H1 (cell line): Measurements from ENCODE around the gene TMTC4. TPM values are rescaled to one million over a fixed set of nuclear protein-coding genes. Genes with fewer than 3 reads are reported as not detected.

Source experiments
- CTCF ChIA-PET: fragments of 300-600 bp; sonication (Branson Sonifier 250); formaldehyde crosslinking; loops from one replicate; lab custom pipeline; 2021; ENCODE audit not compliant: partially characterized antibody; lab: Charles Lee
- POLR2A ChIA-PET: fragments of 300-600 bp; sonication (Branson Sonifier 250); formaldehyde crosslinking; loops from one replicate; lab custom pipeline; 2021; ENCODE audit warnings: inconsistent platforms; ENCODE audit not compliant: partially characterized antibody; lab: Charles Lee
- DNase-seq, 2 experiments: peaks; one replicate each; pipeline versions ENCODE4 v3.0.0 to v3.0.0-alpha.2; 2010 to 2022; ENCODE audit warnings: low spot score in 2 of 2, low read depth in 1 of 2, mixed read lengths in 1 of 2
- FAIRE-seq: peaks from 2 replicates; lab custom pipeline; 2011; peaks lifted over from hg19 to GRCh38; lab: Jason Lieb, UNC
- H2AFZ ChIP-seq: 2 replicates; pipeline ENCODE4 v1.8.1; 2012; ENCODE audit warnings: low read length, inconsistent platforms
- H2AK5ac ChIP-seq: 2 replicates; pipeline ENCODE4 v1.6.1; 2013; ENCODE audit warnings: low read depth, low read length
- H2BK120ac ChIP-seq: replicated peaks from 2 replicates; pipeline ENCODE3; 2013; ENCODE audit warnings: low read depth, low read length, inconsistent platforms
- H2BK12ac ChIP-seq: 2 replicates; pipeline ENCODE4 v1.6.1; 2013; ENCODE audit warnings: low read depth, low read length
- H2BK15ac ChIP-seq: 2 replicates; pipeline ENCODE4 v1.6.1; 2013; ENCODE audit warnings: low read length
- H2BK20ac ChIP-seq: 2 replicates; pipeline ENCODE4 v1.6.1; 2013; ENCODE audit warnings: low read length
- H2BK5ac ChIP-seq: 2 replicates; pipeline ENCODE4 v1.6.1; 2013; ENCODE audit warnings: low read depth, low read length
- H3K14ac ChIP-seq: 2 replicates; pipeline ENCODE4 v1.6.1; 2013; ENCODE audit warnings: inconsistent platforms; ENCODE audit not compliant: insufficient read length
- H3K18ac ChIP-seq: 2 replicates; pipeline ENCODE4 v1.6.1; 2013; ENCODE audit warnings: low read length; ENCODE audit errors: extremely low read depth
- H3K23ac ChIP-seq: 2 replicates; pipeline ENCODE4 v1.6.1; 2013; ENCODE audit warnings: inconsistent platforms; ENCODE audit not compliant: insufficient read length
- H3K23me2 ChIP-seq: 2 replicates; pipeline ENCODE4 v1.6.1; 2013; ENCODE audit warnings: low read depth, low read length
- H3K27ac ChIP-seq: 2 replicates; pipeline ENCODE4 v1.6.1; 2011; ENCODE audit warnings: low read depth, low read length, inconsistent platforms
- H3K27me3 ChIP-seq, 4 experiments: replicated peaks in 1 of 4; 1 replicate in 1 of 4; 2 replicates in 3 of 4; pipeline versions ENCODE4 v1.6.1 to v1.8.1; 2011 to 2013; ENCODE audit warnings: low read length in 3 of 4, mild to moderate bottlenecking in 3 of 4, inconsistent platforms in 2 of 4, mixed read lengths in 2 of 4, moderate library complexity in 1 of 4; ENCODE audit not compliant: control insufficient read depth in 3 of 4, insufficient read depth in 3 of 4; ENCODE audit errors: extremely low read depth in 1 of 4
- H3K36me3 ChIP-seq, 4 experiments: 2 replicates each; pipeline versions ENCODE4 v1.6.1 to v1.8.1; 2011 to 2013; ENCODE audit warnings: mild to moderate bottlenecking in 4 of 4, low read length in 3 of 4, moderate library complexity in 2 of 4, control low read depth in 1 of 4, inconsistent platforms in 1 of 4; ENCODE audit not compliant: insufficient read depth in 4 of 4, control insufficient read depth in 2 of 4
- H3K4ac ChIP-seq: replicated peaks from 2 replicates; pipeline ENCODE3; 2013; ENCODE audit warnings: low read length, low read depth, mixed read lengths, inconsistent platforms; ENCODE audit not compliant: insufficient read length
- H3K4me1 ChIP-seq, 4 experiments: replicated peaks in 1 of 4; 1 replicate in 1 of 4; 2 replicates in 3 of 4; pipeline versions ENCODE4 v1.6.1 to v1.8.1; 2011 to 2013; ENCODE audit warnings: low read length in 3 of 4, inconsistent platforms in 2 of 4, mixed read lengths in 1 of 4; ENCODE audit not compliant: insufficient read depth in 4 of 4, control insufficient read depth in 3 of 4
- H3K4me2 ChIP-seq, 2 experiments: 2 replicates each; pipeline versions ENCODE4 v1.6.1 to v1.8.1; 2011 to 2013; ENCODE audit warnings: low read depth in 2 of 2, low read length in 2 of 2, control low read depth in 1 of 2, inconsistent platforms in 1 of 2, mild to moderate bottlenecking in 1 of 2; ENCODE audit not compliant: insufficient read depth in 1 of 2
- H3K4me3 ChIP-seq, 4 experiments: fragments of 200-600, 300-600 bp in 1 of 4; sonication (generic), shearing (Covaris generic), sonication (Bioruptor Twin) in 1 of 4; 2 replicates each; pipeline versions ENCODE4 v1.5.1 to v1.8.1; 2011 to 2016; ENCODE audit warnings: low read length in 4 of 4, low read depth in 3 of 4, control low read depth in 2 of 4, inconsistent platforms in 2 of 4, mild to moderate bottlenecking in 2 of 4, mixed read lengths in 1 of 4, moderate library complexity in 1 of 4; ENCODE audit not compliant: insufficient read depth in 2 of 4; ENCODE audit errors: extremely low read depth in 1 of 4
- H3K56ac ChIP-seq: replicated peaks from 2 replicates; pipeline ENCODE3; 2013; ENCODE audit warnings: low read depth, mild to moderate bottlenecking, mixed read lengths, low read length, inconsistent platforms; ENCODE audit not compliant: insufficient read length
- H3K79me1 ChIP-seq: 2 replicates; pipeline ENCODE4 v1.6.1; 2013; ENCODE audit warnings: low read depth, low read length, control low read depth
- H3K79me2 ChIP-seq, 2 experiments: 2 replicates each; pipeline versions ENCODE4 v1.6.1 to v1.8.1; 2012 to 2013; ENCODE audit warnings: low read length in 2 of 2, mild to moderate bottlenecking in 2 of 2, inconsistent platforms in 1 of 2; ENCODE audit not compliant: insufficient read depth in 2 of 2, control insufficient read depth in 1 of 2
- H3K9ac ChIP-seq, 4 experiments: replicated peaks in 1 of 4; 1 replicate in 1 of 4; 2 replicates in 3 of 4; pipeline versions ENCODE4 v1.6.1 to v1.8.1; 2011 to 2013; ENCODE audit warnings: low read depth in 3 of 4, low read length in 3 of 4, control low read depth in 2 of 4, mild to moderate bottlenecking in 2 of 4, moderate library complexity in 2 of 4, inconsistent platforms in 1 of 4; ENCODE audit errors: extremely low read depth in 1 of 4
- H3K9me3 ChIP-seq, 2 experiments: 2 replicates each; pipeline versions ENCODE4 v1.6.1 to v1.8.1; 2012 to 2013; ENCODE audit warnings: mild to moderate bottlenecking in 2 of 2, moderate library complexity in 2 of 2, control low read depth in 1 of 2, inconsistent platforms in 1 of 2, low read depth in 1 of 2, low read length in 1 of 2, mixed read lengths in 1 of 2; ENCODE audit not compliant: insufficient read depth in 2 of 2
- H4K20me1 ChIP-seq, 2 experiments: replicated peaks in 1 of 2; 2 replicates each; pipeline versions ENCODE3 to v1.8.1; 2011 to 2013; ENCODE audit warnings: inconsistent platforms in 2 of 2, low read length in 2 of 2, mild to moderate bottlenecking in 1 of 2; ENCODE audit not compliant: insufficient read depth in 2 of 2, control insufficient read depth in 1 of 2
- H4K5ac ChIP-seq: 2 replicates; pipeline ENCODE4 v1.6.1; 2013; ENCODE audit warnings: low read length, low read depth, mixed read lengths, inconsistent platforms; ENCODE audit not compliant: insufficient read length
- H4K8ac ChIP-seq: 2 replicates; pipeline ENCODE4 v1.8.0; 2013; ENCODE audit warnings: mild to moderate bottlenecking, moderate library complexity, low read length, inconsistent platforms; ENCODE audit not compliant: insufficient read depth; ENCODE audit errors: extremely low read depth
- H4K91ac ChIP-seq: replicated peaks from 2 replicates; pipeline ENCODE3; 2013; ENCODE audit warnings: low read length, mixed read lengths, inconsistent platforms; ENCODE audit not compliant: insufficient read length
- EP300 ChIP-seq, 2 experiments: IDR thresholded peaks; 1 replicate in 1 of 2; 2 replicates in 1 of 2; pipeline ENCODE4 v1.6.1; 2011 to 2012; ENCODE audit warnings: low read depth in 2 of 2, low read length in 2 of 2, mild to moderate bottlenecking in 2 of 2, borderline replicate concordance in 1 of 2, inconsistent platforms in 1 of 2, moderate library complexity in 1 of 2
- GABPA ChIP-seq: IDR thresholded peaks from 2 replicates; pipeline ENCODE4 v1.6.1; 2011; ENCODE audit warnings: mild to moderate bottlenecking, low read length, moderate library complexity, borderline replicate concordance; ENCODE audit not compliant: insufficient read depth
- POLR2A ChIP-seq, 2 experiments: IDR thresholded peaks; 1 replicate in 1 of 2; 2 replicates in 1 of 2; pipeline ENCODE4 v1.6.1; 2011; ENCODE audit warnings: low read depth in 2 of 2, low read length in 2 of 2, mild to moderate bottlenecking in 2 of 2; ENCODE audit errors: control extremely low read depth in 1 of 2
- TCF12 ChIP-seq: IDR thresholded peaks from 2 replicates; pipeline ENCODE4 v1.6.1; 2011; ENCODE audit warnings: low read depth, mild to moderate bottlenecking, low read length
- YY1 ChIP-seq: IDR thresholded peaks from 2 replicates; pipeline ENCODE4 v1.6.1; 2011; ENCODE audit warnings: low read depth, mild to moderate bottlenecking, low read length
- ZNF274 ChIP-seq: IDR thresholded peaks from 2 replicates; pipeline ENCODE4 v1.7.0; 2012; ENCODE audit warnings: low read length, borderline replicate concordance; ENCODE audit errors: extremely low read depth
- WGBS, 2 experiments: shearing (Covaris generic) in 1 of 2; methylation state at CpG; one replicate each; pipeline versions ENCODE4 v1.1.6 to v1.1.7; 2013 to 2015; ENCODE audit warnings: low lambda C conversion rate in 2 of 2, mixed read lengths in 2 of 2, inconsistent platforms in 1 of 2, low coverage in 1 of 2, missing lambda C conversion rate in 1 of 2; ENCODE audit not compliant: insufficient replicate concordance in 2 of 2, insufficient coverage in 1 of 2, insufficient read length in 1 of 2; ENCODE audit errors: extremely low coverage in 1 of 2, missing lambda C conversion rate in 1 of 2; 5-methylcytosine and 5-hydroxymethylcytosine counted together
- polyA plus RNA-seq, 7 experiments: library from polyadenylated mRNA; depleted of rRNA in 3 of 7; stranded (reverse) in 5 of 7; unstranded in 2 of 7; fragments of >200 nt in 5 of 7; fragments of 200-250 nt in 2 of 7; gene quantifications; 1 replicate in 5 of 7; 2 replicates in 1 of 7; 4 replicates in 1 of 7; pipeline versions ENCODE4 v1.2.1 to v1.2.3, GENCODE V29; 2011 to 2013; ENCODE audit warnings: missing spikeins in 2 of 7, mixed read lengths in 2 of 7
- total RNA-seq: library from RNA; stranded (reverse); fragmentation: NEBNext Ultra II Directional; extraction: Animal tissue kit (Norgen Biotek cat#: 25700); gene quantifications from 2 replicates; pipeline ENCODE4 v1.2.1, GENCODE V29; 2021
- TF ChIP-seq, protein P1 (sequence below): IDR thresholded peaks from 2 replicates; pipeline ENCODE4 v1.6.1; 2012; ENCODE audit warnings: low read length, inconsistent platforms

Gene TMTC4
- total and polyA plus RNA-seq, 2 of the 8 experiments (the other 6 are each of a cell fraction or from before 2014, with no cell fraction given): 26.3 to 42.6 TPM

DNA sequence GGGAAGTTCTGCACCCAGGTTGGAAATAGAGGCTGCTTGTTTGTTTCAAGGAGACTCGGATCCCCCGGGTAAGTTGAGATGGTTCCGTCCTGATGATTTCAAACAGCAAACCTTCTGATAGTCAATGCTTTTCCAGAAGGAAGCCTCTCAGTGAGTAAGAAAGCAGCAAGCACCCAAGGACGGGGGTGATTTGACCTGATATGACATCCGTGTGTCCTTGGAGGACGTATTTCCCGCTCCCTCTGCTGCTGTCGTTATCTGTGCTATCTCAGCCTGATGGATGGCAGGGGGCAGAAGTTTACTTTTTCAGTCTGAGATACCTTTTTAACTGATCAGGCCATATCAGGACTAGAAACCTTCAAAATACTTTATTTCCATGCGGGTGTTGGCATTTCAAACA lies 80.3 kb downstream of the TMTC4 start:
- Histone ChIP-seq H3K79me1 (no peaks in the 10 kb centered on the region), H3K18ac (no peak overlapping the region), H3K56ac (no peak overlapping the region), H3K4me2 (no peak overlapping the region), H2BK5ac (no peak overlapping the region), H2BK12ac (no peak overlapping the region), H3K4me3 (no peak overlapping the region), H3K4ac (no peak overlapping the region), H3K27me3 (peaks cover 0 to under 1% (median under 1%) of the 10 kb centered on the region in 4 experiments; a peak in 3 of 7 replicates), H3K23ac (no peak overlapping the region), H3K14ac (no peak overlapping the region), H3K9ac (no peak overlapping the region), H4K8ac (no peak overlapping the region), H3K23me2 (no peaks in the 10 kb centered on the region), H2BK20ac (no peak overlapping the region), H2BK15ac (no peak overlapping the region), H4K5ac (no peak overlapping the region), H2AFZ (no peak overlapping the region), H3K9me3 (no peaks in the 10 kb centered on the region), H3K27ac (no peak overlapping the region), H2AK5ac (no peak overlapping the region), H2BK120ac (no peak overlapping the region), H4K20me1 (no peaks in the 10 kb centered on the region), H3K36me3 (no peaks in the 10 kb centered on the region; a peak in 1 of 8 replicates), H4K91ac (no peak overlapping the region), H3K79me2 (no peaks in the 10 kb centered on the region), H3K4me1 (0 out of 7 replicates have a peak, but pooled peaks cover 0 to 2% (median 0%) of the 10 kb centered on the region in 4 experiments)
- ChIA-PET CTCF (interaction anchor here (0.9 to 11.7 kb wide), 8 partner anchors 8 to 69 kb away, joined by 3 to 128 read pairs (median 4); no protein-coding TSS in a partner anchor), POLR2A (no interaction called here)
- DNase-seq: no peak
- no peak for TF ChIP-seq POLR2A (IDR thresholded peaks at IDR 0.05; ENCODE audit: control extremely low read depth in 1 of 2, low read depth in 2 of 2, low read length in 2 of 2)
- TF ChIP-seq GABPA: no peak
- TF ChIP-seq, protein P1, sequence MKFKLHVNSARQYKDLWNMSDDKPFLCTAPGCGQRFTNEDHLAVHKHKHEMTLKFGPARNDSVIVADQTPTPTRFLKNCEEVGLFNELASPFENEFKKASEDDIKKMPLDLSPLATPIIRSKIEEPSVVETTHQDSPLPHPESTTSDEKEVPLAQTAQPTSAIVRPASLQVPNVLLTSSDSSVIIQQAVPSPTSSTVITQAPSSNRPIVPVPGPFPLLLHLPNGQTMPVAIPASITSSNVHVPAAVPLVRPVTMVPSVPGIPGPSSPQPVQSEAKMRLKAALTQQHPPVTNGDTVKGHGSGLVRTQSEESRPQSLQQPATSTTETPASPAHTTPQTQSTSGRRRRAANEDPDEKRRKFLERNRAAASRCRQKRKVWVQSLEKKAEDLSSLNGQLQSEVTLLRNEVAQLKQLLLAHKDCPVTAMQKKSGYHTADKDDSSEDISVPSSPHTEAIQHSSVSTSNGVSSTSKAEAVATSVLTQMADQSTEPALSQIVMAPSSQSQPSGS: no peak
- no peak for TF ChIP-seq YY1
- TF ChIP-seq ZNF274: no peak
- TF ChIP-seq EP300 (IDR thresholded peaks at IDR 0.05; ENCODE audit: borderline replicate concordance in 1 of 2, low read depth in 2 of 2, low read length in 2 of 2): no peak
- TF ChIP-seq TCF12: no peak
- 91% methylated on average over 9 of the region's 9 CpGs; no CpG with 5 or more reads in 1 of the 2 experiments for WGBS, 2 experiments
- no peak for FAIRE-seq
